Suprapubic skin (tissue), 4 donors: ENCODE data around the gene HDAC7.

Experiments
- CTCF ChIP-seq, 2 donors: fragments of 200-600 bp in 1 of 2; fragments of 450-650 bp in 1 of 2; sonication (generic) in 1 of 2; IDR thresholded peaks; one replicate each; pipeline ENCODE4 v1.5.1; 2016 to 2019; ENCODE audit warnings: antibody characterized with exemption in 2 of 2, mild to moderate bottlenecking in 1 of 2, moderate library complexity in 1 of 2
- EP300 ChIP-seq: sonication (generic); formaldehyde crosslinking; IDR thresholded peaks from one replicate; pipeline ENCODE4 v1.6.1; 2017; ENCODE audit warnings: antibody characterized with exemption
- POLR2A ChIP-seq, 2 donors: fragments of 450-650 bp; IDR thresholded peaks; one replicate each; pipeline ENCODE4 v1.6.1; 2017; ENCODE audit warnings: antibody characterized with exemption in 2 of 2, mild to moderate bottlenecking in 2 of 2, moderate library complexity in 2 of 2
- POLR2AphosphoS5 ChIP-seq, 3 donors: sonication (generic); formaldehyde crosslinking; IDR thresholded peaks; one replicate each; pipeline ENCODE4 v1.6.1; 2017; ENCODE audit warnings: antibody characterized with exemption in 3 of 3

- TF ChIP-seq CTCF (IDR thresholded peaks at IDR 0.05) (no peak), POLR2A (IDR thresholded peaks at IDR 0.05) (no peak), POLR2AphosphoS5 (IDR thresholded peaks at IDR 0.05) (no peak), EP300 (no peak)
Observed at GRCh38 chr12:47795121-47795813, 24.4 kb downstream of the HDAC7 start.
